Measurements from ENCODE around the gene TAF11L5. TPM values are rescaled to one million over a fixed set of nuclear protein-coding genes. Genes with fewer than 3 reads are reported as not detected.
"Not testable (repeated sequence)": the region's sequence is repeated elsewhere in the genome, so short reads cannot be mapped to it uniquely, and the experiment has no call there.

TAF11L5 gene
- total and polyA plus RNA-seq, 2 of the 4 experiments (the other 2 are of a cell fraction) = not detected

DNA sequence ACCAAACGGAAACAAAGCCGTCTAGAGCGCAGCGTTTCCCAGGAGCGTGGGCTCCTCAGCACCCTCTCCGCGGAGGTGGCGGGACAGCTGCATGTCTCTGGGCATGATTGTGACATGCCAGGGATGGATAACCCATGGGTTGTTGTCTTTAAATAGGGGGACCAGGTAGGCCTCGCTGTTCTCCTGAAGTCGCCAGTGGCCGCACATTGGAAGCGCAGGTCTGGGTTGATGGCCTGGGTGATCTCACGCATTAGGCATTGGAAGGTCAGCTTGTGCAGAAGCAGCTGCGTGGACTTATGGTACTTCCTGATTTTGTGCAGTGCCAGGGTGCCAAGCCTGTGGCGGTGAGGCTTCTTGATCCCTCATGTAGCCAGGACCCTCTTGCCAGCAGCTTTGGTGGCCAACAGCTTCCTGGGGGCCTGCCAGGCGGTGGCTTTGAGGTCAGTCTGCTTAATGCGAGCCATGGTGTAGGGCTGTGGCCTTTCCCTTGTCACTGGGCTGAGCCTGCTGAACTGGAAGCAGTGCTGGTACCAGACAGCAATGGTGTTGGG lies 13.2 kb upstream of the TAF11L5 start:
- Histone ChIP-seq H3K9ac (ENCODE audit: low read depth, low read length) (no peak overlapping the region), H2AK9ac (replicated peaks; ENCODE audit: low read depth, low read length, poor library complexity) (no peak overlapping the region), H2BK120ac (ENCODE audit: low read depth, low read length) (no peak overlapping the region), H3K4ac (ENCODE audit: low read depth, low read length) (no peak overlapping the region), H3K79me1 (ENCODE audit: low read depth in 1 of 2, low read length in 2 of 2) (no peaks in the 10 kb centered on the region), H3K4me2 (ENCODE audit: low read depth, low read length) (no peak overlapping the region), H4K91ac (ENCODE audit: insufficient read depth, low read depth, low read length) (no peak overlapping the region), H3K9me1 (ENCODE audit: insufficient read depth, low read length) (no peaks in the 10 kb centered on the region), H2AK5ac (ENCODE audit: low read depth, low read length) (no peak overlapping the region), H3K18ac (ENCODE audit: low read depth, low read length) (no peak overlapping the region), H3K4me1 (ENCODE audit: control insufficient read depth, insufficient read depth, low read length) (no peaks in the 10 kb centered on the region), H3K4me3 (ENCODE audit: insufficient read depth, low read depth, low read length) (no peak overlapping the region), H2BK15ac (ENCODE audit: low read depth, low read length) (no peak overlapping the region), H3K36me3 (ENCODE audit: control insufficient read depth, insufficient read depth, low read length) (no peaks in the 10 kb centered on the region), H2AFZ (replicated peaks; ENCODE audit: low read length, poor library complexity) (no peak overlapping the region), H3K9me3 (ENCODE audit: control insufficient read depth, insufficient read depth, low read length) (no peaks in the 10 kb centered on the region), H3K56ac (ENCODE audit: extremely low read depth, insufficient read depth, low read length) (no peak overlapping the region), H3K23ac (ENCODE audit: low read depth, low read length) (no peak overlapping the region), H3K14ac (replicated peaks; ENCODE audit: low read depth, low read length) (no peak overlapping the region), H4K20me1 (ENCODE audit: insufficient read depth, low read length) (no peaks in the 10 kb centered on the region), H4K5ac (ENCODE audit: low read depth, low read length) (no peak overlapping the region), H2BK20ac (ENCODE audit: low read depth, low read length) (no peak overlapping the region), H2BK5ac (ENCODE audit: low read depth, low read length, poor library complexity, severe bottlenecking) (no peak overlapping the region), H3K27ac (ENCODE audit: insufficient read depth, low read length) (no peak overlapping the region), H3K27me3 (ENCODE audit: control insufficient read depth, insufficient read depth, low read length) (peaks cover 1% of the 10 kb centered on the region; the same call in 1 of the 2 replicates), H4K8ac (ENCODE audit: low read depth in 2 of 2, low read length in 2 of 2) (no peak overlapping the region)
- dilution Hi-C loops (cut with HindIII; ENCODE audit: low sequenced_read_pairs, unreplicated experiment) (no loop called here), intact Hi-C loops (cut with micrococcal nuclease) (no loop called here), in situ Hi-C loops (cut with MboI; ENCODE audit: low sequenced_read_pairs) (no loop called here)
- DNase-seq (no peak), ATAC-seq (ENCODE audit: low read depth) (no peak)
- WGBS, 2 experiments (ENCODE audit: extremely low coverage in 2 of 2, insufficient read length in 1 of 2) = 97% methylated on average over 5 of the region's 17 CpGs; no CpG with 5 or more reads in 1 of the 2 experiments
- TF ChIP-seq, protein P1, sequence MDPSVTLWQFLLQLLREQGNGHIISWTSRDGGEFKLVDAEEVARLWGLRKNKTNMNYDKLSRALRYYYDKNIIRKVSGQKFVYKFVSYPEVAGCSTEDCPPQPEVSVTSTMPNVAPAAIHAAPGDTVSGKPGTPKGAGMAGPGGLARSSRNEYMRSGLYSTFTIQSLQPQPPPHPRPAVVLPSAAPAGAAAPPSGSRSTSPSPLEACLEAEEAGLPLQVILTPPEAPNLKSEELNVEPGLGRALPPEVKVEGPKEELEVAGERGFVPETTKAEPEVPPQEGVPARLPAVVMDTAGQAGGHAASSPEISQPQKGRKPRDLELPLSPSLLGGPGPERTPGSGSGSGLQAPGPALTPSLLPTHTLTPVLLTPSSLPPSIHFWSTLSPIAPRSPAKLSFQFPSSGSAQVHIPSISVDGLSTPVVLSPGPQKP (IDR thresholded peaks at IDR 0.05; ENCODE audit: borderline replicate concordance, low read depth, low read length) = no peak
- no peak for TF ChIP-seq SMC3 (IDR thresholded peaks at IDR 0.05; ENCODE audit: low read depth, low read length)
- TF ChIP-seq MXI1 (IDR thresholded peaks at IDR 0.05; ENCODE audit: borderline replicate concordance, low read depth, low read length) = no peak
- TF ChIP-seq FOS (IDR thresholded peaks at IDR 0.05; ENCODE audit: low read depth, low read length) = no peak
- TF ChIP-seq NFE2L2 (IDR thresholded peaks at IDR 0.05; ENCODE audit: low read depth, low read length) = no peak
- TF ChIP-seq MAZ (IDR thresholded peaks at IDR 0.05; ENCODE audit: borderline replicate concordance, low read depth, low read length) = no peak
- no peak for TF ChIP-seq CHD1 (IDR thresholded peaks at IDR 0.05; ENCODE audit: low read depth, low read length)
- no peak for TF ChIP-seq RAD21 (IDR thresholded peaks at IDR 0.05; ENCODE audit: low read length)
- ChIA-PET CTCF (no interaction called here), POLR2A (ENCODE audit: unreplicated experiment) (no interaction called here)
- no TSS peak for BruUV-seq (replicated peaks)

GRCh38 chr5:17517526-17517925 lies 7.5 kb upstream of the TAF11L5 start:
- CTCF ChIA-PET; H3K18ac ChIP-seq (ENCODE audit: low read depth, low read length); H3K23ac ChIP-seq (ENCODE audit: low read depth, low read length); H3K4ac ChIP-seq (ENCODE audit: low read depth, low read length); H2BK5ac ChIP-seq (ENCODE audit: low read depth, low read length, poor library complexity, severe bottlenecking); POLR2A ChIA-PET (ENCODE audit: unreplicated experiment); H3K9me1 ChIP-seq (ENCODE audit: insufficient read depth, low read length); H3K79me1 ChIP-seq (ENCODE audit: low read depth in 1 of 2, low read length in 2 of 2); BruUV-seq (replicated peaks); H3K27ac ChIP-seq (ENCODE audit: insufficient read depth, low read length); H2BK20ac ChIP-seq (ENCODE audit: low read depth, low read length); H3K4me3 ChIP-seq (ENCODE audit: insufficient read depth, low read depth, low read length); H3K36me3 ChIP-seq (ENCODE audit: control insufficient read depth, insufficient read depth, low read length); H3K4me2 ChIP-seq (ENCODE audit: low read depth, low read length); H2BK15ac ChIP-seq (ENCODE audit: low read depth, low read length); H3K27me3 ChIP-seq (ENCODE audit: control insufficient read depth, insufficient read depth, low read length); H4K91ac ChIP-seq (ENCODE audit: insufficient read depth, low read depth, low read length); H4K5ac ChIP-seq (ENCODE audit: low read depth, low read length); H3K4me1 ChIP-seq (ENCODE audit: control insufficient read depth, insufficient read depth, low read length); H3K56ac ChIP-seq (ENCODE audit: extremely low read depth, insufficient read depth, low read length); H4K8ac ChIP-seq (ENCODE audit: low read depth in 2 of 2, low read length in 2 of 2); DNase-seq; H2AK9ac ChIP-seq (replicated peaks; ENCODE audit: low read depth, low read length, poor library complexity); dilution Hi-C loops (cut with HindIII; ENCODE audit: low sequenced_read_pairs, unreplicated experiment); H2AK5ac ChIP-seq (ENCODE audit: low read depth, low read length); intact Hi-C loops (cut with micrococcal nuclease); in situ Hi-C loops (cut with MboI; ENCODE audit: low sequenced_read_pairs); H3K14ac ChIP-seq (replicated peaks; ENCODE audit: low read depth, low read length); H3K9ac ChIP-seq (ENCODE audit: low read depth, low read length); ATAC-seq (ENCODE audit: low read depth); H2BK120ac ChIP-seq (ENCODE audit: low read depth, low read length); H4K20me1 ChIP-seq (ENCODE audit: insufficient read depth, low read length); H3K9me3 ChIP-seq (ENCODE audit: control insufficient read depth, insufficient read depth, low read length); H2AFZ ChIP-seq (replicated peaks; ENCODE audit: low read length, poor library complexity): not testable (repeated sequence)
- no CpG with 5 or more reads among the region's 12 CpGs for WGBS, 2 experiments (ENCODE audit: extremely low coverage in 2 of 2, insufficient read length in 1 of 2)

Data from IMR-90 (cell line).